Activated CD4-positive, CD25-positive, alpha-beta regulatory T cell (primary cell): Measurements from ENCODE around the gene PER2.

ENCODE experiments used
- DNase-seq, 4 experiments: peaks; one replicate each; lab custom pipeline; 2025; lab: John Stamatoyannopoulos, UW

Gene PER2

GRCh38 chr2:238264072-238264460 lies 24.3 kb downstream of the PER2 start:
- DNase-seq = no peak

GRCh38 chr2:238263204-238264071 lies 25.0 kb downstream of the PER2 start:
- DNase-seq = peak; percentile 37 to 57 (median 45)

GRCh38 chr2:238262496-238263122 lies 25.8 kb downstream of the PER2 start:
- no peak for DNase-seq

GRCh38 chr2:238261718-238262375 lies 26.6 kb downstream of the PER2 start:
- no peak for DNase-seq

- DNase-seq = no peak
Observed at GRCh38 chr2:238260883-238261282, 27.5 kb downstream of the PER2 start.

- DNase-seq = no peak
Observed at GRCh38 chr2:238259061-238260020, 29.1 kb downstream of the PER2 start.

GRCh38 chr2:238257786-238258700 lies 30.4 kb downstream of the PER2 start:
- DNase-seq = no peak

GRCh38 chr2:238256594-238257104 lies 31.8 kb downstream of the PER2 start:
- peak; percentile 31 to 55 (median 42) for DNase-seq

GRCh38 chr2:238256111-238256510 lies 32.3 kb downstream of the PER2 start:
- DNase-seq = no peak

GRCh38 chr2:238255636-238256035 lies 32.8 kb downstream of the PER2 start:
- DNase-seq = no peak

GRCh38 chr2:238255151-238255551 lies 33.3 kb downstream of the PER2 start:
- no peak for DNase-seq

- no peak for DNase-seq
Observed at GRCh38 chr2:238254095-238254723, 34.2 kb downstream of the PER2 start.

- no peak for DNase-seq
Observed at GRCh38 chr2:238252766-238253630, 35.4 kb downstream of the PER2 start.

- DNase-seq = no peak
Observed at GRCh38 chr2:238251986-238252385, 36.4 kb downstream of the PER2 start.

- no peak for DNase-seq
Observed at GRCh38 chr2:238251331-238251730, 37.1 kb downstream of the PER2 start.

GRCh38 chr2:238250896-238251295 lies 37.5 kb downstream of the PER2 start:
- DNase-seq = no peak

- DNase-seq = no peak
Observed at GRCh38 chr2:238247841-238248453, 40.5 kb downstream of the PER2 start.

- no peak for DNase-seq
Observed at GRCh38 chr2:238247002-238247822, 41.2 kb downstream of the PER2 start.
